Fibroblast of lung (primary cell): ENCODE results near the gene SNX12.

Source experiments
- EZH2 ChIP-seq: IDR thresholded peaks from 2 replicates; pipeline ENCODE4 v1.5.1; 2012; ENCODE audit warnings: low read length, control low read depth, mild to moderate bottlenecking; ENCODE audit errors: missing control alignments
- TF ChIP-seq, protein P1 (sequence below), 2 donors: IDR thresholded peaks in 1 of 2; conservative IDR thresholded peaks in 1 of 2; 1 replicate in 1 of 2; 2 replicates in 1 of 2; pipeline ENCODE4 v1.5.1; 2011 to 2012; ENCODE audit warnings: low read length in 2 of 2, control low read depth in 1 of 2, inconsistent platforms in 1 of 2, low read depth in 1 of 2, mild to moderate bottlenecking in 1 of 2

DNA sequence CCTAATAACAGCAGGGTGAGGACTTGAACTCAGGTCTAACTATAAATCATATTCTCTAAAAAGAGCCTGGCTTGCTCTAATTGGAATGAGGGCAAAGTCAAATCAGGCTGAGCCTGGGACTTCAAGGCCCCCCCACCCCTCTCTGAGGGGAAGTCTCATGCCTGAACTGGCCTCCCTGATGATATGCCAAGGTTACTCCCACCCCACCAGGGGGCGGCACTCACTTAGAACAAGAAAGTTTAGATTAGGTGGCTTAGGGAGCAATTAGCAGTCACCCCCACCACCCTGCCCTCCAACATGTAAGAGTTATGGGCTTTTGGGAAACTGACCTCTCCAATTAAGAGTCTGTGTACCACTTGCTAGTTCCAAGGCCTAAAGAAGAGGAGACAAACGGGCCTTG is 30.2 kb upstream of the SNX12 start:
- TF ChIP-seq, protein P1, sequence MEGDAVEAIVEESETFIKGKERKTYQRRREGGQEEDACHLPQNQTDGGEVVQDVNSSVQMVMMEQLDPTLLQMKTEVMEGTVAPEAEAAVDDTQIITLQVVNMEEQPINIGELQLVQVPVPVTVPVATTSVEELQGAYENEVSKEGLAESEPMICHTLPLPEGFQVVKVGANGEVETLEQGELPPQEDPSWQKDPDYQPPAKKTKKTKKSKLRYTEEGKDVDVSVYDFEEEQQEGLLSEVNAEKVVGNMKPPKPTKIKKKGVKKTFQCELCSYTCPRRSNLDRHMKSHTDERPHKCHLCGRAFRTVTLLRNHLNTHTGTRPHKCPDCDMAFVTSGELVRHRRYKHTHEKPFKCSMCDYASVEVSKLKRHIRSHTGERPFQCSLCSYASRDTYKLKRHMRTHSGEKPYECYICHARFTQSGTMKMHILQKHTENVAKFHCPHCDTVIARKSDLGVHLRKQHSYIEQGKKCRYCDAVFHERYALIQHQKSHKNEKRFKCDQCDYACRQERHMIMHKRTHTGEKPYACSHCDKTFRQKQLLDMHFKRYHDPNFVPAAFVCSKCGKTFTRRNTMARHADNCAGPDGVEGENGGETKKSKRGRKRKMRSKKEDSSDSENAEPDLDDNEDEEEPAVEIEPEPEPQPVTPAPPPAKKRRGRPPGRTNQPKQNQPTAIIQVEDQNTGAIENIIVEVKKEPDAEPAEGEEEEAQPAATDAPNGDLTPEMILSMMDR (conservative IDR thresholded peaks at IDR 0.05 in 1 of 2, IDR thresholded peaks at IDR 0.05 in 1 of 2; ENCODE audit: low read depth in 1 of 2, low read length in 2 of 2) = peak; percentile 31 to 42
- TF ChIP-seq EZH2 = no peak
